WTC11 (cell line): ENCODE measurements around the gene KCNIP3. TPM values are rescaled to one million over a fixed set of nuclear protein-coding genes. Genes with fewer than 3 reads are reported as not detected.

ENCODE experiments used
- ATAC-seq: fragments of 200-7000 bp; cut with Tn5 transposase; 2 replicates; pipeline ENCODE4 v1.10.0; 2021; ENCODE audit warnings: mild to moderate bottlenecking, moderate library complexity
- CTCF ChIA-PET: fragments of 300-600 bp; sonication (Branson Sonifier 250); formaldehyde crosslinking; loops from one replicate; lab custom pipeline; 2021; ENCODE audit warnings: antibody characterized with exemption; lab: Charles Lee
- POLR2A ChIA-PET: fragments of 350-600 bp; sonication (Branson Sonifier 250); formaldehyde crosslinking; loops from one replicate; lab custom pipeline; 2021; ENCODE audit warnings: antibody characterized with exemption; lab: Charles Lee
- DNase-seq: peaks from one replicate; pipeline ENCODE4 v3.0.0; 2021; ENCODE audit warnings: low spot score
- H3K27ac Mint-ChIP-seq: 2 replicates; pipeline ENCODE4 v1.8.0; 2021; ENCODE audit warnings: mixed read lengths
- H3K27me3 Mint-ChIP-seq: 2 replicates; pipeline ENCODE4 v1.8.0; 2021; ENCODE audit warnings: low read depth, mild to moderate bottlenecking, moderate library complexity, mixed read lengths
- H3K36me3 Mint-ChIP-seq: 2 replicates; pipeline ENCODE4 v1.8.0; 2021; ENCODE audit warnings: mixed read lengths
- H3K4me1 Mint-ChIP-seq: 2 replicates; pipeline ENCODE4 v1.8.0; 2022; ENCODE audit warnings: mixed read lengths
- H3K4me3 Mint-ChIP-seq: 2 replicates; pipeline ENCODE4 v1.8.0; 2021; ENCODE audit warnings: mild to moderate bottlenecking, moderate library complexity, mixed read lengths
- H3K9me3 Mint-ChIP-seq: 2 replicates; pipeline ENCODE4 v1.8.0; 2021; ENCODE audit warnings: mixed read lengths
- ATF1 ChIP-seq: sonication (generic); formaldehyde crosslinking; IDR thresholded peaks from 2 replicates; pipeline ENCODE4 v1.8.1; 2023; ENCODE audit warnings: mild to moderate bottlenecking, moderate library complexity, missing genetic modification reagents
- CREB1 ChIP-seq: sonication (generic); formaldehyde crosslinking; IDR thresholded peaks from 2 replicates; pipeline ENCODE4 v1.8.0; 2023; ENCODE audit warnings: mild to moderate bottlenecking, missing genetic modification reagents
- ETV6 ChIP-seq: sonication (generic); formaldehyde crosslinking; IDR thresholded peaks from 2 replicates; pipeline ENCODE4 v1.8.1; 2022; ENCODE audit warnings: mild to moderate bottlenecking, missing genetic modification reagents
- NR1H2 ChIP-seq: sonication (generic); formaldehyde crosslinking; IDR thresholded peaks from 2 replicates; pipeline ENCODE4 v1.9.0; 2021; ENCODE audit warnings: mild to moderate bottlenecking, moderate library complexity, missing genetic modification reagents
- OVOL2 ChIP-seq: fragments of 250-450 bp; sonication (Bioruptor Pico); IDR thresholded peaks from 2 replicates; pipeline ENCODE4 v1.9.0; 2021; ENCODE audit warnings: mild to moderate bottlenecking, borderline replicate concordance
- PRRX2 ChIP-seq: fragments of 250-450 bp; sonication (Bioruptor Pico); IDR thresholded peaks from 2 replicates; pipeline ENCODE4 v1.8.0; 2021; ENCODE audit warnings: mild to moderate bottlenecking
- RELA ChIP-seq: sonication (generic); formaldehyde crosslinking; IDR thresholded peaks from 2 replicates; pipeline ENCODE4 v1.8.1; 2022; ENCODE audit warnings: missing genetic modification reagents, mild to moderate bottlenecking, borderline replicate concordance
- RORB ChIP-seq: fragments of 250-450 bp; sonication (Bioruptor Pico); IDR thresholded peaks from 2 replicates; pipeline ENCODE4 v1.9.0; 2021; ENCODE audit warnings: mild to moderate bottlenecking
- SMAD3 ChIP-seq: sonication (generic); formaldehyde crosslinking; IDR thresholded peaks from 2 replicates; pipeline ENCODE4 v1.8.0; 2022; ENCODE audit warnings: missing genetic modification reagents, mild to moderate bottlenecking, borderline replicate concordance
- SP1 ChIP-seq: sonication (generic); formaldehyde crosslinking; conservative IDR thresholded peaks from 2 replicates; pipeline ENCODE4 v1.8.1; 2022; ENCODE audit warnings: missing genetic modification reagents
- TEAD1 ChIP-seq: sonication (generic); formaldehyde crosslinking; IDR thresholded peaks from 2 replicates; pipeline ENCODE4 v1.8.0; 2022; ENCODE audit warnings: mild to moderate bottlenecking, missing genetic modification reagents
- TP53 ChIP-seq: sonication (generic); formaldehyde crosslinking; IDR thresholded peaks from 2 replicates; pipeline ENCODE4 v1.8.1; 2023; ENCODE audit warnings: mild to moderate bottlenecking, missing genetic modification reagents
- ZNF121 ChIP-seq: sonication (generic); formaldehyde crosslinking; IDR thresholded peaks from 2 replicates; pipeline ENCODE4 v1.8.0; 2023; ENCODE audit warnings: missing genetic modification reagents
- total RNA-seq: library from RNA; stranded (reverse); gene quantifications from 3 replicates; pipeline ENCODE4 v1.2.3, GENCODE V29; 2021
- TF ChIP-seq, protein P1 (sequence below): fragments of 250-450 bp; sonication (Bioruptor Pico); IDR thresholded peaks from 2 replicates; pipeline ENCODE4 v1.9.0; 2021; ENCODE audit warnings: moderate library complexity, mild to moderate bottlenecking, inconsistent platforms, borderline replicate concordance
- TF ChIP-seq, protein P2 (sequence below): sonication (generic); formaldehyde crosslinking; IDR thresholded peaks from 2 replicates; pipeline ENCODE4 v1.8.0; 2023; ENCODE audit warnings: missing genetic modification reagents
- TF ChIP-seq, protein P3 (sequence below): sonication (generic); formaldehyde crosslinking; IDR thresholded peaks from 2 replicates; pipeline ENCODE4 v1.8.0; 2022; ENCODE audit warnings: mild to moderate bottlenecking, missing genetic modification reagents
- TF ChIP-seq, protein P4 (sequence below): sonication (generic); formaldehyde crosslinking; IDR thresholded peaks from 2 replicates; pipeline ENCODE4 v1.8.0; 2022; ENCODE audit warnings: mild to moderate bottlenecking, missing genetic modification reagents

Gene KCNIP3
- total RNA-seq, 1 experiment from 2014 or later: 2.1 TPM

DNA sequence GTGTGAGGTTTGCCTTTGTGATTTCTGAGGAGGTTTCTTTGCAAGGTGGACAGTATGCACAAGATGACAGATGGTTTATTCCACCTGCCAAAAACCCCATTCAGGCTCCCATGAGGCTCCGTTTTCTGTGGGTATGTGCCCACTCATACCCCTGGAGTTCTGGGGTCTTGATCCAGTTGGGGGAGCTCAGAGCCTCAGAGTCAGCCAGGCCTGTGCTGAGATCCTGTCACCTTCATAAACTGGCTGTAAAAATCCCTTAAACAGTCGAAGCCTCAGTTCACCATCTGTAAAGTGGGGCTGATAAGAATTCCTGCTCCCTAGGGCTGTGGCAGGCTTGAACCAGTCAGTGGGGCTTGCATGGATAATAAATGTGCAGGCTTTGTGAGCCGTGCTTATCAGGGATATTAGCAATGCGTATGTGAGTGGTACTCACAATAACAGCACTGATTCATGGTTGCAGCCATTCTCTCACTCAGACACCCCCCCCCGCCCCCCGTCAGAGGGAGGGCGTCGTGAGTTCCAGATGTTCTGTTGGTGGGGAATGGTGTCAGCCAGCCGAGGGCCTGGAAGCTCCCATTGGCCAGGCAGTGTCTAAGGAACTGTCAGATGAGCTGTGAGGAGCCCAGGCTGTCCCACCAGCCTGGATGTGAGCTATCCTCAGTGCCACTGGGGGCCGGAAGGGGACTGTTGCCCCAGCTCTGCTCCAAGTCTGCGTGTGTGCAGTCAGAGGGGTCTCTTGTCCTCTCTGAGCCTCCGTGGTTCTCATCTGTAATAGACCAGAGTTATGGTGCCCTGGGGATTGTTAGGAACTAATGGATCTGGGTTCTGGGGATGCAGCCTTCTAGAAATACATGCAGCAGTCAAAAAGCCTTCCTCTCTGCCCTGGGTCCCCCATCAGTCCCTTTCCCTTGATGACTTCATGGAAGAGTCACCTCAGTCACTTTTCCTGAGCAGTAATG, 51.7 kb downstream of the KCNIP3 start:
- CTCF ChIA-PET: interaction anchor here (1.0 to 5.0 kb wide), 5 partner anchors 30 to 117 kb away, joined by 3 to 30 read pairs (median 3); no protein-coding TSS in a partner anchor
- TF ChIP-seq RORB (CRISPR knock-in tag) (no peak), TP53 (no peak), RELA (no peak), TEAD1 (CRISPR knock-in tag) (no peak), OVOL2 (CRISPR knock-in tag) (no peak), ETV6 (CRISPR knock-in tag) (no peak)
- TF ChIP-seq, protein P1, sequence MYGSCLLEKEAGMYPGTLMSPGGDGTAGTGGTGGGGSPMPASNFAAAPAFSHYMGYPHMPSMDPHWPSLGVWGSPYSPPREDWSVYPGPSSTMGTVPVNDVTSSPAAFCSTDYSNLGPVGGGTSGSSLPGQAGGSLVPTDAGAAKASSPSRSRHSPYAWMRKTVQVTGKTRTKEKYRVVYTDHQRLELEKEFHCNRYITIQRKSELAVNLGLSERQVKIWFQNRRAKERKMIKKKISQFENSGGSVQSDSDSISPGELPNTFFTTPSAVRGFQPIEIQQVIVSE (CRISPR knock-in tag): no peak
- TF ChIP-seq, protein P2, sequence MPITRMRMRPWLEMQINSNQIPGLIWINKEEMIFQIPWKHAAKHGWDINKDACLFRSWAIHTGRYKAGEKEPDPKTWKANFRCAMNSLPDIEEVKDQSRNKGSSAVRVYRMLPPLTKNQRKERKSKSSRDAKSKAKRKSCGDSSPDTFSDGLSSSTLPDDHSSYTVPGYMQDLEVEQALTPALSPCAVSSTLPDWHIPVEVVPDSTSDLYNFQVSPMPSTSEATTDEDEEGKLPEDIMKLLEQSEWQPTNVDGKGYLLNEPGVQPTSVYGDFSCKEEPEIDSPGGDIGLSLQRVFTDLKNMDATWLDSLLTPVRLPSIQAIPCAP (CRISPR knock-in tag): no peak
- TF ChIP-seq, all 79 proteins: peak for 0
- Mint-ChIP-seq H3K4me1 (no peaks in the 10 kb centered on the region), H3K27me3 (peaks cover 46% of the 10 kb centered on the region), H3K9me3 (no peaks in the 10 kb centered on the region), H3K27ac (no peak overlapping the region), H3K36me3 (no peaks in the 10 kb centered on the region), H3K4me3 (no peak overlapping the region)
- POLR2A ChIA-PET: no interaction called here
- ATAC-seq (no peak), DNase-seq (no peak)

DNA sequence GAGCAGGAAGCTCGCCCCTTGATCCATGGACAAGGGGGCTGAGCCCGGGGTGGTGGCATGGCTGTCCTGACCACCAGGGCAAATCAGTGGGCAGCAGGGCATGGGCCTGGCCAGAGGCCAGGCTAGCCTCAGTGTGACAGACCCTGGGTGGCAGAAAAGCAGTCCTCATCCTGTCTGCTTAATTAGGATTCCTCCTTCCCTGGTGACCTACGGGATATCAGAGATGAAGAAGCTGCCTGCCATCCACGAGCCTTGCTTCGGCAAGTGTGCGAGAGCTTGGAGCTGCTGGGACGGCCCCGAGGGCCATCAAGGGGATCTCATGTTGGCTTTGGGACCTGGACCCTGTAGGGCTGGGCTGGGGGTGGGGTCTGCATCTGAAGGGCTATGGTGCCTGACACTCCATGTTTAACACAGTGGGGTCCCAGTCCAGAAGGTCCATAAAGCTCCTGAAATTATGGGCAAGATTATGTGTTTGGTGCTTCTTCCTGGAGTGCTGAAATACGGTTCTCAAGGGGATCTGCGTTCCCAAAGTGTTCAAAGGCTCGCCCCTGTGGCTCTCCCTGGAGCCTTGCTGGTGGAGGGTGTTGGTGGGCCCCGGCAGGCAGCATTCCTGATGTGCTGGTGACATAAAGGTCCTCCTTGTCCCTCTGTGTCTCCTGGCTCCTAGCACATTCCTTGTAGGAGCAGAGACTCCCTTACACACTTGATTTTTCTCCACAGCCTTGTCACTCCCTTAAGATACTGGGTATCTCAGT, 52.6 kb downstream of the KCNIP3 start:
- CTCF ChIA-PET: interaction anchor here (0.9 to 5.0 kb wide), 6 partner anchors 29 to 118 kb away, joined by 3 to 30 read pairs (median 3); no protein-coding TSS in a partner anchor
- TF ChIP-seq SMAD3 (CRISPR knock-in tag) (no peak), ATF1 (CRISPR knock-in tag) (no peak), SP1 (CRISPR knock-in tag) (no peak), NR1H2 (no peak), OVOL2 (CRISPR knock-in tag) (no peak), CREB1 (CRISPR knock-in tag) (no peak), PRRX2 (CRISPR knock-in tag) (no peak)
- TF ChIP-seq, all 79 proteins: peak for 0
- POLR2A ChIA-PET: no interaction called here
- no peak overlapping the region for H3K4me3 Mint-ChIP-seq
- DNase-seq: no peak
- no peak for ATAC-seq
- H3K4me1 Mint-ChIP-seq: no peaks in the 10 kb centered on the region
- H3K27ac Mint-ChIP-seq: no peak overlapping the region
- no peaks in the 10 kb centered on the region for H3K9me3 Mint-ChIP-seq
- H3K36me3 Mint-ChIP-seq: no peaks in the 10 kb centered on the region
- H3K27me3 Mint-ChIP-seq: peaks cover 37% of the 10 kb centered on the region

DNA sequence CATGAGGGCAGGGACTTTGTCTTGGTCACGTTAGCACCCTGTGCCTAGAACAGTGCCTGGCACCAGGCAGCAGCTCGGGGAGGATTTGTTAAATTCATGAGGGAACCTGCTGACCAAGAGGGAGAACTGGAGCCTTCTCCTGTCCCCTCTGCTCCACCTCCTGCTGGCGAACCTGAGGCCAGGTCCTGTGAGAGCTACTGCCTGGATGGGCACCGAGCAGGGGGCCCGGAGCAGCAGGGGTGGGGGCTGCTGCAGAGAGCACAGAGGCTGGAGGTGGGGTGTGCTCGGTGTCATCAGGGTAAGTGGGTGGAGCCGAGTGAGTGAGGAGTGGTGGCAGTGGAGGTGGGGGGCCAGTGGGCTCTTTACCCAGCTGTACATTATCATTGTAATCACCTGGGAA, 53.2 kb downstream of the KCNIP3 start:
- Mint-ChIP-seq H3K4me1 (no peaks in the 10 kb centered on the region), H3K27ac (no peak overlapping the region), H3K9me3 (peaks cover under 1% of the 10 kb centered on the region; the same call in 1 of the 2 replicates), H3K4me3 (no peak overlapping the region), H3K27me3 (peaks cover 31% of the 10 kb centered on the region), H3K36me3 (no peaks in the 10 kb centered on the region)
- DNase-seq: no peak
- TF ChIP-seq, protein P3, sequence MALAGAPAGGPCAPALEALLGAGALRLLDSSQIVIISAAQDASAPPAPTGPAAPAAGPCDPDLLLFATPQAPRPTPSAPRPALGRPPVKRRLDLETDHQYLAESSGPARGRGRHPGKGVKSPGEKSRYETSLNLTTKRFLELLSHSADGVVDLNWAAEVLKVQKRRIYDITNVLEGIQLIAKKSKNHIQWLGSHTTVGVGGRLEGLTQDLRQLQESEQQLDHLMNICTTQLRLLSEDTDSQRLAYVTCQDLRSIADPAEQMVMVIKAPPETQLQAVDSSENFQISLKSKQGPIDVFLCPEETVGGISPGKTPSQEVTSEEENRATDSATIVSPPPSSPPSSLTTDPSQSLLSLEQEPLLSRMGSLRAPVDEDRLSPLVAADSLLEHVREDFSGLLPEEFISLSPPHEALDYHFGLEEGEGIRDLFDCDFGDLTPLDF (CRISPR knock-in tag): no peak
- TF ChIP-seq, protein P4, sequence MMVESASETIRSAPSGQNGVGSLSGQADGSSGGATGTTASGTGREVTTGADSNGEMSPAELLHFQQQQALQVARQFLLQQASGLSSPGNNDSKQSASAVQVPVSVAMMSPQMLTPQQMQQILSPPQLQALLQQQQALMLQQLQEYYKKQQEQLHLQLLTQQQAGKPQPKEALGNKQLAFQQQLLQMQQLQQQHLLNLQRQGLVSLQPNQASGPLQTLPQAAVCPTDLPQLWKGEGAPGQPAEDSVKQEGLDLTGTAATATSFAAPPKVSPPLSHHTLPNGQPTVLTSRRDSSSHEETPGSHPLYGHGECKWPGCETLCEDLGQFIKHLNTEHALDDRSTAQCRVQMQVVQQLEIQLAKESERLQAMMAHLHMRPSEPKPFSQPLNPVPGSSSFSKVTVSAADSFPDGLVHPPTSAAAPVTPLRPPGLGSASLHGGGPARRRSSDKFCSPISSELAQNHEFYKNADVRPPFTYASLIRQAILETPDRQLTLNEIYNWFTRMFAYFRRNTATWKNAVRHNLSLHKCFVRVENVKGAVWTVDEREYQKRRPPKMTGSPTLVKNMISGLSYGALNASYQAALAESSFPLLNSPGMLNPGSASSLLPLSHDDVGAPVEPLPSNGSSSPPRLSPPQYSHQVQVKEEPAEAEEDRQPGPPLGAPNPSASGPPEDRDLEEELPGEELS (CRISPR knock-in tag): no peak
- TF ChIP-seq ZNF121 (CRISPR knock-in tag): no peak
- ATAC-seq: no peak
- ChIA-PET CTCF (interaction anchor here (0.9 to 5.0 kb wide), 2 partner anchors 35 to 39 kb away, joined by 5 to 30 read pairs; no protein-coding TSS in a partner anchor), POLR2A (no interaction called here)
